Testis (tissue), 2 donors: Measurements from ENCODE around the gene PTPRN2.

ENCODE experiments used
- POLR2A ChIP-seq: fragments of 450-650 bp; IDR thresholded peaks from one replicate; pipeline ENCODE4 v1.6.1; 2017; ENCODE audit warnings: antibody characterized with exemption, mild to moderate bottlenecking, moderate library complexity
- TF ChIP-seq, protein P1 (sequence below), 3 experiments: fragments of 450-650 bp in 2 of 3; fragments of 200-600 bp in 1 of 3; sonication (generic) in 1 of 3; IDR thresholded peaks; one replicate each; pipeline ENCODE4 v1.5.1; 2016 to 2019; ENCODE audit warnings: antibody characterized with exemption in 3 of 3, mild to moderate bottlenecking in 2 of 3, moderate library complexity in 1 of 3

DNA sequence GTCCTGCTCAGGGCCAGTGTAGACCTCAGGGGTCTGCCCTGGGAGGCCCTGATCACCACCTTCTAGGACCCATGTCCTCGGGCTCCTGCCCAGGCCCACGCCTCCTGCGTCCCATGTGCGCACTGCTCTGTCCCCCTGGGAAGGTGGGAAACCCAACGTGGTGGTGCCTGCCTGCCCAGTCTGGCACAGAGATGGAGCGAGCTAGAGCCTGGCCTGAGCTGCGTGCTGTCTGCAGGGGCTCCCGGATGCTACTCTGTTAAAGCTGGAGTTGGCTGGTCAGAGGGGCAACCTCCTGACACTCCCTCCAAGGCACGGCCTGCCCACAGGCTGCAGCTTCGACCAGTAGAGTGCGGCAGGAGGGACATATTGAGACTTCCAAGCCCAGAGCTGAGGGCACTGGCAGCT is 1079.1 kb downstream of the PTPRN2 start:
- TF ChIP-seq, protein P1, sequence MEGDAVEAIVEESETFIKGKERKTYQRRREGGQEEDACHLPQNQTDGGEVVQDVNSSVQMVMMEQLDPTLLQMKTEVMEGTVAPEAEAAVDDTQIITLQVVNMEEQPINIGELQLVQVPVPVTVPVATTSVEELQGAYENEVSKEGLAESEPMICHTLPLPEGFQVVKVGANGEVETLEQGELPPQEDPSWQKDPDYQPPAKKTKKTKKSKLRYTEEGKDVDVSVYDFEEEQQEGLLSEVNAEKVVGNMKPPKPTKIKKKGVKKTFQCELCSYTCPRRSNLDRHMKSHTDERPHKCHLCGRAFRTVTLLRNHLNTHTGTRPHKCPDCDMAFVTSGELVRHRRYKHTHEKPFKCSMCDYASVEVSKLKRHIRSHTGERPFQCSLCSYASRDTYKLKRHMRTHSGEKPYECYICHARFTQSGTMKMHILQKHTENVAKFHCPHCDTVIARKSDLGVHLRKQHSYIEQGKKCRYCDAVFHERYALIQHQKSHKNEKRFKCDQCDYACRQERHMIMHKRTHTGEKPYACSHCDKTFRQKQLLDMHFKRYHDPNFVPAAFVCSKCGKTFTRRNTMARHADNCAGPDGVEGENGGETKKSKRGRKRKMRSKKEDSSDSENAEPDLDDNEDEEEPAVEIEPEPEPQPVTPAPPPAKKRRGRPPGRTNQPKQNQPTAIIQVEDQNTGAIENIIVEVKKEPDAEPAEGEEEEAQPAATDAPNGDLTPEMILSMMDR (IDR thresholded peaks at IDR 0.05) = no peak
- TF ChIP-seq POLR2A = no peak
